ENCODE data around the gene TOLLIP. TPM values are rescaled to one million over a fixed set of nuclear protein-coding genes. Genes with fewer than 3 reads are reported as not detected.

TOLLIP gene
- polyA plus RNA-seq, 2 of the 4 experiments (the other 2 are of a cell fraction), result 26.5 to 37.9 TPM

DNA sequence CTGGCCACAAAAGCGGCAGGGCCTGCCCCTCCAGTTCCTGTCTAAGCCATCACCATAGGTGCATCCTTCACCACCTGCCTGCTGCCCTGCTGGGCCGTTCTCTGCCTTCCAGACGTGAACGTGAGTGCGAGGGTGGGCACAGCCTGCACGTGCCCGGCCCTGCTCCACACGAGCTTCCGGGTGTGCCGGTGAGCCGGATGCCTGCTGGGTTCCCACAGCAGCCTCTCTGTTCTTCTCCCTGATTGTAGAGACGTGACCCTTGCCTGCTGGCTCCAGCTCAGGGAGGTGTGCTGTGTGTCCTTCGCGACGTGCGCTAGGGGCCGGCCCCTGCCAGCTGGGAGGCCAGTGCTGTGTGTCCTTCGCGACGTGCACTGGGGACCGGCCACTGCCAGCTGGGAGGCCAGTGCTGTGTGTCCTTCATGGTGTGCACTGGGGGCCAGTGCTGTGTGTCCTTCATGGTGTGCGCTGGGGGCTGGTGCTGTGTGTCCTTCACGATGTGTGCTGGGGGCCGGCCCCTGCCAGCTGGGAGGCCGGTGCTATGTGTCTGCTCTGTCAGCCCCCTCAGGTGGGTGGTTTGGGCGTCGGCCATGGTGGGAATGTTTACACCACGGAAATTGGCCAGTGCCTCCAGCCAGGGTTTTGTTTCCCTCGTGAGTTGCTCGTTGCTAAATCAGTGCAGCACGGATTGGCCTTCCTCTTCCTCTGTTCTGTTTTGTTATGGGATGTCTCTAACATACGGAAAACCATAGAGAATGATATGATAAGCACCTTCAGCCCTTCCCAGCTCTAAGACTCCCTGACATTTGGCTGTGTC is 44.9 kb upstream of the TOLLIP start:
- ATAC-seq (peak in 1 of 2 experiments; percentile 13; a peak in 2 of 6 replicates), FAIRE-seq (no peak), DNase-seq (ENCODE audit: low read depth in 1 of 2, low spot score in 1 of 2) (no peak)
- ChIA-PET CTCF (interaction anchor here (0.9 kb wide), 1 partner anchor 21 kb away, joined by 3 read pairs; no protein-coding TSS in a partner anchor), POLR2A (no interaction called here)
- 73% methylated on average over 23 of the region's 32 CpGs for WGBS (ENCODE audit: missing lambda C conversion rate)
- Histone ChIP-seq H3K4me2 (no peak overlapping the region), H3K4me1 (no peaks in the 10 kb centered on the region), H3K4me3 (no peak overlapping the region), H3K9me3 (no peaks in the 10 kb centered on the region), H3K27ac (no peak overlapping the region)
- TF ChIP-seq NPAS2 (CRISPR knock-in tag; IDR thresholded peaks at IDR 0.05; ENCODE audit: borderline replicate concordance), result no peak
- no peak for TF ChIP-seq SREBF2 (IDR thresholded peaks at IDR 0.05)
- TF ChIP-seq, protein P1, sequence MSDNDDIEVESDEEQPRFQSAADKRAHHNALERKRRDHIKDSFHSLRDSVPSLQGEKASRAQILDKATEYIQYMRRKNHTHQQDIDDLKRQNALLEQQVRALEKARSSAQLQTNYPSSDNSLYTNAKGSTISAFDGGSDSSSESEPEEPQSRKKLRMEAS (IDR thresholded peaks at IDR 0.05), result no peak
- no peak for TF ChIP-seq HOXB13 (CRISPR knock-in tag; IDR thresholded peaks at IDR 0.05; ENCODE audit: low read depth)
- TF ChIP-seq, protein P2, sequence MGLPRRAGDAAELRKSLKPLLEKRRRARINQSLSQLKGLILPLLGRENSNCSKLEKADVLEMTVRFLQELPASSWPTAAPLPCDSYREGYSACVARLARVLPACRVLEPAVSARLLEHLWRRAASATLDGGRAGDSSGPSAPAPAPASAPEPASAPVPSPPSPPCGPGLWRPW (IDR thresholded peaks at IDR 0.05), result no peak
- TF ChIP-seq JUN (IDR thresholded peaks at IDR 0.05), result no peak
- TF ChIP-seq HOXB5 (CRISPR knock-in tag; IDR thresholded peaks at IDR 0.05), result no peak
- no peak for TF ChIP-seq CBX2 (IDR thresholded peaks at IDR 0.05; ENCODE audit: borderline replicate concordance, low read depth)
- TF ChIP-seq RAD21 (conservative IDR thresholded peaks at IDR 0.05 in 1 of 2, IDR thresholded peaks at IDR 0.05 in 1 of 2), result no peak
- no peak for TF ChIP-seq TFCP2L1 (CRISPR knock-in tag; IDR thresholded peaks at IDR 0.05)
- TF ChIP-seq ZC3H11A (IDR thresholded peaks at IDR 0.05), result no peak
- TF ChIP-seq CHD4 (IDR thresholded peaks at IDR 0.05; ENCODE audit: borderline replicate concordance), result no peak
- TF ChIP-seq, protein P3, sequence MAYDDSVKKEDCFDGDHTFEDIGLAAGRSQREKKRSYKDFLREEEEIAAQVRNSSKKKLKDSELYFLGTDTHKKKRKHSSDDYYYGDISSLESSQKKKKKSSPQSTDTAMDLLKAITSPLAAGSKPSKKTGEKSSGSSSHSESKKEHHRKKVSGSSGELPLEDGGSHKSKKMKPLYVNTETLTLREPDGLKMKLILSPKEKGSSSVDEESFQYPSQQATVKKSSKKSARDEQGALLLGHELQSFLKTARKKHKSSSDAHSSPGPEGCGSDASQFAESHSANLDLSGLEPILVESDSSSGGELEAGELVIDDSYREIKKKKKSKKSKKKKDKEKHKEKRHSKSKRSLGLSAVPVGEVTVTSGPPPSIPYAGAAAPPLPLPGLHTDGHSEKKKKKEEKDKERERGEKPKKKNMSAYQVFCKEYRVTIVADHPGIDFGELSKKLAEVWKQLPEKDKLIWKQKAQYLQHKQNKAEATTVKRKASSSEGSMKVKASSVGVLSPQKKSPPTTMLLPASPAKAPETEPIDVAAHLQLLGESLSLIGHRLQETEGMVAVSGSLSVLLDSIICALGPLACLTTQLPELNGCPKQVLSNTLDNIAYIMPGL (CRISPR knock-in tag; IDR thresholded peaks at IDR 0.05; ENCODE audit: borderline replicate concordance), result no peak
- no peak for TF ChIP-seq CEBPB (IDR thresholded peaks at IDR 0.05)
- TF ChIP-seq GATA3 (IDR thresholded peaks at IDR 0.05; ENCODE audit: borderline replicate concordance), result no peak

DNA sequence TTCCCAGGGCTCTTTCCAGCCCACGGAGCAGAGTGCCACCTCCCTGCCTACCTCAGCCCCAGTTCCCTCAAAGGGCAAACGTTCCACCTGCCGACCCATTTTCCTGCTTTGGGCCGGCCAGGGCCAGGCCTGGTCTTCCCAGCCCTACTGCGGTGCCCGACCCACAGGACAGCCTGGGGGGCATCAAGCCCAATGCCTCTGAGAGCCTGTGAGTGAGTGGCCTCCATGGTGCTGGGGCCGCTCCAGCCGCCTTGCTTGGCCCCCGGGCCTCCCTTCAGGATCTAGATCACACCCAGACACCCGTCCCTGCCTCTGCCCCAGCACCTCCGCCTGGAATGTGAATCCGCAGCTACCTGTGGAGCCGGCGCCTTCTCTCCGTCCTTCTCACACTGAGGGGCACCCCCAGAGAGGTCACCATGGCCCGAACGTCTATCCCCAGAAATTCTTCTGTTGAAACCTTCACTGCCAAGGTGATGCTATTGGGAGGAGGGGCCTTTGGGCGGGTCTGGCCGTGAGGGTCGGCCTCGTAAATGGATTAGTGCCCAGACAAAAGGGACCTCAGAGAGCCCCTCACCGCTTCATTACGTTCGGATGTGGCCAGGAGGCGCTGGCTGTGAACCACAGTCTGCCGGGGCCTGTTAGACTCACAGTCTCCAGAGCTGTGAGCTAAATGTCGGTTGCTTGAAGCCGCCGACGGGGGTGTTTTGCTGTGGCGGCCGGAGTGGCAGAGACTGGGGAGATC is 44.1 kb upstream of the TOLLIP start:
- FAIRE-seq (no peak), ATAC-seq (peak in 1 of 2 experiments; percentile 39; a peak in 3 of 6 replicates), DNase-seq (ENCODE audit: low read depth in 1 of 2, low spot score in 1 of 2) (no peak)
- ChIA-PET POLR2A (no interaction called here), CTCF (interaction anchor here (0.9 kb wide), 1 partner anchor 22 kb away, joined by 3 read pairs; no protein-coding TSS in a partner anchor)
- no peaks in the 10 kb centered on the region for H3K4me1 ChIP-seq
- no peaks in the 10 kb centered on the region for H3K9me3 ChIP-seq
- H3K27ac ChIP-seq, result no peak overlapping the region
- no peak overlapping the region for H3K4me2 ChIP-seq
- no peak overlapping the region for H3K4me3 ChIP-seq
- TF ChIP-seq ZFP36 (IDR thresholded peaks at IDR 0.05; ENCODE audit: borderline replicate concordance, partially characterized antibody) (no peak), NR3C1 (IDR thresholded peaks at IDR 0.05) (no peak), NFE2L2 (conservative IDR thresholded peaks at IDR 0.05; ENCODE audit: low read length) (no peak), KDM5A (IDR thresholded peaks at IDR 0.05) (no peak), CEBPB (IDR thresholded peaks at IDR 0.05) (no peak)
- TF ChIP-seq, protein P2 (IDR thresholded peaks at IDR 0.05), result no peak
- TF ChIP-seq, protein P4, sequence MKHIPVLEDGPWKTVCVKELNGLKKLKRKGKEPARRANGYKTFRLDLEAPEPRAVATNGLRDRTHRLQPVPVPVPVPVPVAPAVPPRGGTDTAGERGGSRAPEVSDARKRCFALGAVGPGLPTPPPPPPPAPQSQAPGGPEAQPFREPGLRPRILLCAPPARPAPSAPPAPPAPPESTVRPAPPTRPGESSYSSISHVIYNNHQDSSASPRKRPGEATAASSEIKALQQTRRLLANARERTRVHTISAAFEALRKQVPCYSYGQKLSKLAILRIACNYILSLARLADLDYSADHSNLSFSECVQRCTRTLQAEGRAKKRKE (CRISPR knock-in tag; IDR thresholded peaks at IDR 0.05; ENCODE audit: low read depth), result no peak
- 72% methylated on average over 26 of the region's 32 CpGs for WGBS (ENCODE audit: missing lambda C conversion rate)

Measured in A549 (cell line).